ENCODE data around the gene CDK19.
"Not testable (repeated sequence)": the region's sequence is repeated elsewhere in the genome, so short reads cannot be mapped to it uniquely, and the experiment has no call there.

CDK19 gene

DNA sequence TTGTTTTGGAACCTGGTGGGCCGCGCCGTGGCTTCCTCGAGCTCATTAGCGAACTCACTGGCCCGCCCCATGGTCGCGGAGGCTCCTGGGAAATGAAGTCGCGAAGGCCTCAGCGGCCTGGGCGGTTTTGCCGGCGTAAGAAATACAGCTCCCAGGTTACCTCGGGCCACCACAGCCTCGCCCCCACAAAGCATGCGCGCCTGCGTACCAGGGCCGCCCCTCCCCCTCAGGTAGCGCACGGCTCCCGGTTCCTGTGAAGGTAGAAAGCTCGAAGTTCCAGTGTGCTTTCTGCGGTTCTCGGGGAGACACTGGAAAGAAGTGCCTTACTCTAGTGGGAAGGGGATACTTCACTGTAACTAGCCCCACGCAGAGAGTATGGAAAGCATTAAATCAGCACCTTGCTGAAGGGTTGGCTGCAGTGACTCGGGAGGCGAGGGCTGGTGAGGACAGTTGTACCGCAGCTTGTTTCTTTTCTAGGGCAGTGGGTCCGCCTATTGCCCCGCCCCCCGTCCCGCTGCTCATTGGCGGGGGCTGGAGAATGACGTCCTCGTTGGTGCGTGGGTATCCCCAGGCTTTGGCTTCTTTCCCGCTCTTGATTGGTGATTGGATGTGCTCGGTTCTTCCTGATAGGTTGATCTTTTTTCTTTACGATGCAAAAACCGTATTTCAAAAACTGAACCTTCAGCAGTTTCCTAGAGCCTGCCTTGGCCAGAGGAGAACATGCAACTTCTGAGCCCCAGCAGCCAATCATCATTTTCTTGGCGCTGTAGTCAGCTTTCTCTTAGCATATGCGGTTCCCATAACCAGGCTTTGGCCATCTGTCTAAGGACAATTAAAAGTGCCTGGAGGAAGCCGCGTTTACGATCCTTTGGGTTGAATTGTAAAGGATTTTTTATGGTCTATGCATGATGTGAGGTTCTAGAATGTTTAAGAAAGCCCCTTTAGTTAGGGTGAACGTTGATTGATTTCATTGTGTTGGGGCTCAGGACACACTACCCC is at the start of gene CDK19:
TSS of gene CDK19 (minus strand) at position 59 of the 999 bp plus-strand sequence. CDS start 333 bp downstream, outside the sequence.
- DNase-seq, result peak; percentile 98

DNA sequence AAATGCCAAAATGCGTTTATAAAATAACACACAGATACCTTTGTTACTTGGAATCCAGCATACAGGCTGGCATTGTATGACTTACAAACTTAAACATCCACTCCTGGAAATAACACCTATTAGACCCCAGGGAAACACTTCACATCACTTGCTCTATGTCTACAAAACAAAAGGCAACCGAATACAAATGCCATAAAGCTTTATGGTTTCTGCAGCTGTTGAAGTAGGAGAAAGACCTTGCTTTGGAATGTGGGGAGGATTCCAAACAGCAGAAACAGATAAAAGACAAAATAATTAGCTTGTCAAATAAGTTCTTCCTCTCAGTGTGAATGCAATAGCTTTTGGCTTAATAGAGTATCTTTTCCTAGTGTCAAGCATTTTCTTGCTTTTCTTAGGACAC is 49.6 kb upstream of the CDK19 start:
- DNase-seq, result no peak

DNA sequence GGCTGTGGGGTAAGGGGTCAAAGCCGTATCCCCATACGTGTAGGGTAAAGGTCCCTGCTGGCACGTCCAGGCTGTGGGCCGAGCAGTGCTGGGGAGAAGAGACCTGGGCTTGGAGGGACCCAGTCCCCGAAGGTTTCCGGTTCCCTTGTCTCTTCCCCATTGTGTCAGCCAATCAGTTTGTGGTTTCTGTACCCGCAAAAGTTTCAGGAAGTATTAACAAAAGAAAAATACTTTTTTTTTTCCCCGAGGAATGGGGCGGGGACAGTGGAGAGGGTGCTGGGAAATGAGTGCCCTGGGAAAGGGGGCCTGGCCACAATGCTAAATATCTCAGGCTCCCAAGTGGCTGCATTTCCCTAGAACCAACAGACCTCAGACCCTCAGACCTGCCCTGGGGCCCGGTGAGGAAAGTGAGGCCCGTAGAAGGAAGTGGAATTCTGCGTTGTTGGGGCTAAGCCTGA is 44.1 kb upstream of the CDK19 start:
- no peak for DNase-seq

DNA sequence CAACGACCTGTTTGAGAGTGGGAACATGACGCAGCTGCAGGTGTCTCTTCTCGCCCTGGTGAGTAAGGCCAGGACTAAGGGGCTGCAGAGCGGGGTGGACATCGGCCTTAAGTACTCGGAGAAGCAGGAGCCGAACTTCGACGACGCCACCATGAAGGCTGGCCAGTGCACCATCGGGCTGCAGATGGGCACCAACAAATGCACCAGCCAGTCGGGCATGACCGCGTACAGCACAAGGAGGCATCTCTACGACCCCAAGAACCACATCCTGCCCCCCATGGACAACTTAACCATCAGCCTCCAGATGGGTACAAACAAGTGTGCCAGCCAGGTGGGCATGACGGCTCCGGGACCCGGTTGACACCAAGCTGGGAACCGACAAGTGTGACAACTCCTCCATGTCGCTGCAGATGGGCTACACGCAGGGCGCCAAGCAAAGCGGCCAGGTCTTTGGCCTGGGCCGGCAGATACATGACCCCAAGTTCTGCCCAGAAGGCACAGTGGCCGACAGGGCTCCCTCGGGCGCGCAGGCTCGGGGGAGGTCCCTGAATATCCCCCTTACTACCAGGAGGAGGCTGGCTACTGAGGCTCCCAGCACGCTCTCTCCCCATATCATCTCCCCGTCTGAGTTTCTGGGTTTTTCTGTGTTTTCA is 43.4 kb upstream of the CDK19 start:
- DNase-seq, result no peak

DNA sequence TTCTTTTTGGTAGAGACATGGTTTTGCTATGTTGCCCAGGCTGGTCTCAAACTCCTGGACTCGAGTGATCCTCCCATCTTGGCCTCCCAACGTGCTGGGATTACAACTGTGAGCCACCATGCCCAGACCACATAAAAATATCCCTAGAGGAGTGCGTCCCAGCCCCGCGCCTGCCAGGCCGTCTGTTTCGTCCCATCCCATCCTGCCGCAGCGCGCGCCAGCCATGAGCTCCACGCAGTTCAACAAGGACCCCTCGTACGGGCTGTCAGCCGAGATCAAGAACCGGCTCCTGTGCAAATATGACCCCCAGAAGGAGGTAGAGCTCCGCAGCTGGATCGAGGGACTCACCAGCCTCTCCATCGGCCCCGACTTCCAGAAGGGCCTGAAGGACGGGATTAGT is 42.7 kb upstream of the CDK19 start:
- no peak for DNase-seq

DNA sequence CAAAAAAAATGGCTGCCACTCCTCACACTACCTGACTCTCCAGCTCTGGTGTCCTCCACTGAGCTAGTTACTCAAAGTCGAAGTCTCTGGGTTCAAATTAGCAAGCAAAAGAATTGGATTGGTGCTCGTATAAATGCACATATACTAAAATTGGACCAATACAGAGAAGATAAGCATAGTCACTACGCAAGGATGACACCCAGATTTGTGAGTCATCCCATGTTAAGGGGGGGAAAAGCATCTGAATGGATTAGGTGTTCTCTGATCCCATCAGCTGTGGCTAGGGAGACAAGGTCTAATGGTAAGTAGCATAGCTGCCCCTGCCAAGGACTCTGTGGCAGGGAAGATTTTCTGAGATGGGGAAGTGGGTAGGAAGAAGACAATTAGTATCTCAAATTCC is 41.0 kb upstream of the CDK19 start:
- no peak for DNase-seq

DNA sequence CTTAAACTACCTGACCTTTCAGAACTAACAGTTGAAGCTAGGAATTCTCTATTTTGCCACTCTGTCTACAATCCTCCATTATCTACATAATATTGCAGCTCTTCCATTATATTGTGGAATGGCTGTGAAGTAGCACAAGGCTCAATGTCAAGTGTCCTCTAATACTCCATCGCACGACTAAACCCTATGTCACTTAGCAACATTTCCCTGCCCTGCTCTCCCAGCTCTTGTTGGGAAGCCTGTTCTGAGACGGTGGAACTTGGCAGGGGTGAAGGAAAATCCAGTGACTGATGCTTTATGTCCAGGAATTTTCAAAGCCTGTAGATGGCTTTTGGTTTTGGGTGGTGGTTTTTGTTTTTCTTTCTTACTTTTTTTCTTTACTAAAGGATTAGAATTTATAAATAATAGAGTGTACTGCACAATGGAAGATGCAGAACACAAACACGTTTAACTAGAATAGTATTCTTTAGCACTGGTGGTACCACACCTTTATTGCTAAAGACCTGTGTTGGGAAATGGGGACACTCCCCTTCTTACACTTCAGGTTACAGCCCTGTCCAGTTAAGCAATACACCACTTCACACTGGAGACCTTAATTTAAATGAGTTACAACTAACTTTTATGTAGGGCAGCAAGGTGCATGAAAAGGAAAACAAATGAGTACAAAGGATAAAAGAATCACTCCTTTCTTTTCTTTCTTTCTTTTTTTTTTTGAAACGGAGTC is 38.6 kb upstream of the CDK19 start:
- no peak for DNase-seq

DNA sequence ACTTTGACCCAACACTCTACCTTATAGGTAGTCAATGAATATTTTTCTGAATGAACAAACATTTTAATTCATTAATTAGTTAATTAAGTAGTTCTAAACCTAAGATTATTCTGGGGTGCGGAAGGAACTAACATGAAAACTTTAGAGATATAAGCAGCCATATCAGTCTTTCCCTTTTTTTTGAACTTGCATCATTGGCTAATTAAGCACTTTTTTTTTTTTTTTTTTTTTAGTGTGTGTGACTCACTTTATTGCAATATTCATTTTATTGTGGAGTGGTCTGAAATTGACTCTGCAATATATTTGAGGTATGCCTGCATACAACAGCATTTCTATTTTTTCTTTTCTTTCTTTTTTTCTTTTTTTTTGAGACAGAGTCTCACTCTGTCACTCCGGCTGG is 37.5 kb upstream of the CDK19 start:
- DNase-seq, result no peak

DNA sequence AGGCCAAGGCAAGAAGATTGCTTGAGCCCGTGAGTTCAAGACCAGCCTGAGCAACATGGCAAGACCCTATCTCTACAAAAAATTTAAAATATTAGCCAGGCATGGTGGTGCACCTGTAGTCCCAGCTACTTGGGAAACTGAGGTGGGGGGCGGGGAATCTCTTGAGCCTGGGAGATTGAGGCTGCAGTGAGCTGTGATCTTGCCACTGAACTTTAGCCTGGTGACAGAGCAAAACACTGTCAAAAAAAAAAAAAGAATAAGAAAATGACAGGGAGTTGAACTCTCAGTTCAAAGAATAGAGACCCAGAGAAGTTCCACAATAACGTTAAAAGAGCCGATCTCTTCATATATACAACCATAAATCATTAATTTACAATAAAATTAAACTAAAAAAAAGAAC is 34.5 kb upstream of the CDK19 start:
- DNase-seq, result no peak

DNA sequence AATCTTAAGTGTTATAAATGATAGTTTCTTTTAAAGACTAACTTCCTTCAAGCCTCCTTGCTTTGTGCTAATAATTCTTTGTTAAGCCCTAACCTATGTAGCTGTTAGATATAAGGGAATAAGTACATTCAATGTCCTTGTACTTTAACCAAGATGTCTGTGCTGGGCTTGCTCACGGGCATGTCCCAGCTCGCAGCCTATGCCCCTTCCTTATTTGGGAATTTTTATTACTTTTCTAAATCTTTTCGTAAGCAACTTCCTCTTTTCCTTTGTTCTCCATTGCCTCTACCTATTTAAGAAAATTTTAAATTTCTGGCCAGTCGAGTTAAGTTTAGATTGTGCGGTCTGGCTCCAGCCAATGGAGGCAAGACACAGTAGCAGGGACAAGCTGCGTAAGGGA is 26.0 kb upstream of the CDK19 start:
- no peak for DNase-seq

DNA sequence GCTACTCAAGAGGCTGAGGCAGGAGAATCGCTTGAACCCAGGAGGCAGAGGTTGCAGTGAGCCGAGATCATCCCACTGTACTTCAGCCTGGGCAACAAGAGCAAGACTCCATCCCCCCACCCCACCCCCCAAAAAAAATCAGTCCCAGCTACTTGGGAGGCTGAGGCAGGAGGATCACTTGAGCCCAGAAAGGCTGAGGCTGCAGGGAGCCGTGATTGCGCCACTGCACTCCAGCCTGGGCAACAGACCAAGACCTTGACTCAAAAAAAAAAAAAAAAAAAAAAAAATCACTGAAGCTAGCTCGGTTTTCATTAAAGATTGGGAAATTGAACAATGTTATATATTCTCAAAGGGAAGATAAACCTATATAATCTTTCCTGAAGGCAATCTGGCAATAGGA is 20.5 kb upstream of the CDK19 start:
- not testable (repeated sequence) for DNase-seq

DNA sequence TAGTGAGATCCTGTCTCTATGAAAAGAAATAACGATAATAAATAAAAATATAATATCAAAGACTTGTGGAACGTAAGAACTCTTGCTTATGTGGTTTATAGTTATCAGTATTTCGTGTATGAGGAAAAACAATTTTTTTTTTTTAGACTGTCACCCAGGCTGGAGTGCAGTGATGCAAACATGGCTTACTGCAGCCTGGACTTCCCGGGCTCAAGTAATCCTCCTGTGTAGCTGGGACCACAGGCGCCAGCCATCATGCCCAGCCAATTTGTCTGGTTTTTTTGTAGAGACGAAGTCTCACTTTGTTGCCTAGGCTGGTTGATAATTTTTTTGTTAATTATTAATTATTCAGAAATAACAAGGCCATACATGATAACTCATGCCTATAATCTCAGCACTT is 18.6 kb upstream of the CDK19 start:
- DNase-seq, result no peak

DNA sequence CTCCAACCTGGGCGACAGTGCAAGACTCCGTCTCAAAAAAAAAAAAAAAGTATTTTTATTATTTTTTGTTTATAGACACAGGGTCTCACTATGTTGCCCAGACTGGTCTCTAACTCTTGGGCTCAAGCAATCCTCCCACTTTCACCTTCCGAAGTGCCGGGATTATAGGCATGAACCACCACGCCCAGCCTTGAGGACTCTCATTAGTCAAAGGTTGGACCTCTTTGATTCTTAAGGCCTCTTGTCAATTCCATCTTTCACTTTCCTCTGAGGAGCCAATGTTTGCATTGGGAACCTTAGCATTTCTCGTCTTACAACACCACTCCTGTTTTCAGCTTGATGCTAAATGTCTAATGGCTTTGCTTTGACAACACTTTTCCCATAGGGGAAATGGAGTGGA is 16.1 kb upstream of the CDK19 start:
- no peak for DNase-seq

DNA sequence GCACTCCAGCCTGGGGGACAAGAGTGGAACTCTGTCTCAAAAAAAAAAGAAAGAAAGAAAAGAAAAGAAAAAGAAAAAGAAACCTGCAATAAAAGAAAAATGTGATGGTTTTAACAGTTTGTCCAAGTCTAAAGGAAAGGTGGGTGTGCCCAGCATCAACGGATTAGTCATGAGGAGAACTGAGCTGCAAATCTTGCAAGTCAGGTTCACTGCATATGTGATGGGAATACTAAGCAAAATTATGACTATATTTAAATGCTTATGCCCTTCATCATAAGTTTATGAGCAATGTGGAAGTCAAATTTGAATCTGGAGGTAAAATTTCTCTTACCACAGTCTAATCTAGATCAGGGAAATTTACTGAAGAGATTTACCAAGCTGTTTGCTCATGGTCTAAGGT is 13.1 kb upstream of the CDK19 start:
- DNase-seq, result no peak

DNA sequence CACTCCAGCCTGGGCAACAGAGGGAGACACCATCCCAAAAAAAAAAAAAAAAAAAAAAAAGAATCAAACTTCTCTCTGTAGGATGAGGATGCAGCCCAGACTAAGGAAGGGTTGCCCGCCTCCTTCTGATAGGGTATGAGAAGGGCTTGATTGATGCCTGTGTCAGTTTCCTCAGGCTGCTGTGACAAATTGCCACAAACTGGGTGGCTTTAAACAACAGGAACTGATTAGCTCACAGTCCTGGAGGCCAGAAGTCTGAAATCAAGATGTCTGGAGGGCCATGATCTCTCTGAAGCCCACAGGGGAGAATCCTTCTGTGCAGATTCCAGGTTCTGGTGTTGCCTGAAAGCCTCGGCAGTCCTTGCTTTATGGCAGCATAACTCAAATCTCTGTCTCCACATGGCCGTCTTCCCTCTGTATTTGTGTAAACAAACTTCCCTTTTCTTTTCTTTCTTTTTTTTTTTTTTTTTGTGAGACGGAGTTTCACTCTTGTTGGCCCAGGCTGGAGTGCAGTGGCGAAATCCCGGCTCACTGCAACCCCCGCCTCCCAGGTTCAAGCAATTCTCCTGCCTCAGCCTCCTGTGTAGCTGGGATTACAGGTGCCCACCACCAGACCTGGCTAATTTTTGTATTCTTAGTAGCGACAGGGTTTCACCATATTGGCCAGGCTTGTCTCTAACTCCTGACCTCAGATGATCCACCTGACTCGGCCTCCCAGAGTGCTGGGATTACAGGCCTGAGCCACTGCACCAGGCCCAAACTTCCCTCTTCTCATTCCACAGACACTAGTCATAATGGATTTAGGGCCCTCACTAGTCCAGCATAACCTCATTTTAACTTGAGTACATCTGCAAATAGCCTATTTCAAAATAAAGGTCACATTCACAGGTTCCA is 11.2 kb upstream of the CDK19 start:
- DNase-seq, result no peak

DNA sequence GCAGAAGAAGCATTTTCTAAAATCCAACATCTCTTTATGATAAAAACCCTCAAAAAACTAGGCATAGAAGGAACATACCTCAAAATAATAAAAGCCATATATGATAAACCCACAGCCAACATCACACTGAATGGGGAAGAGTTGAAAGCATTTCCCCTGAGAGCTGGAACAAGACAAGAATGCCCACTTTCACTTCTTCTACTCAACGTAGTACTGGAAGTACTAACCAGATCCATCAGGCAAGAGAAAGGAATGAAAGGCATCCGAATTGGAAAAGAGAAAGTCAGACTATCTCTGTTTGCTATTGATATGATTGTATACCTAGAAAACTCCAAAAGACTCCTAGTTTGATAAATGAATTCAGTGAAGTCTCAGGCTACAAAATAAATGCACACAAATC is 7.9 kb upstream of the CDK19 start:
- no peak for DNase-seq

DNA sequence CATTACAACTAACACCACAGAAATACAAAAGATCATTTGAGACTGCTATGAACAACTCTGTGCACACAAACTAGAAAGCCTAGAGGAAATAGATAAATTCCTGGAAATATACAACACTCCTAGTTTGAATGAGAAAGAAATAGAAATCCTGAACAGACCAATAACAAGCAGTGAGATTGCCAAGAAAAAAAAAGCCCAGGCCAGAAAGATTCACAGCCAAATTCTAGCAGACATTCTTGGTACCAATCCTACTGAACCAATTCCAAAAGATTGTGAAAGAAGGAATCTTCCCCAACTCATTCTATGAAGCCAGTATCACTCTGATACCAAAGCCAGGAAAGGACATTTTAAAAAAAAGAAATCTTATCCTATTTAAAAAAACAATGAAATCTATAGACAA is 7.0 kb upstream of the CDK19 start:
- DNase-seq, result no peak

DNA sequence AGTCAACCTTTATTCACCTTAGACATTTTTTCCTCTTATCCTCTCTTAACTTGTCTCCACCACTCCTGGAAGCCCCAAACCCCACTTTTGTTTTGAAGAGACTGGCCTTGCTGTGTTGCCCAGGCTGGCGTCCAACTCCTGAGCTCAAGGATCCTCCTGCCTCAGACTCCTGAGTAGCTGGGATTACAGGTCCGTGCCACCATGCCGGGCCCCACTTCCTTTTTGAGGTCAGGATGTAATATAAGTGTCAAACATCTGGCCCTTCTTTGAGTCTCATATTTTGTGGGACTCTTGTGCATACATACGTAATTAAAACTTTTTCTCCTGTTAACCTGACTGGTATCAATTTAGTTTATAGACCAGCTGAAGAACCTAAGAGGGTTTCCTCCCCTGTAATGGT is 1.4 kb upstream of the CDK19 start:
- no peak for DNase-seq

DNA sequence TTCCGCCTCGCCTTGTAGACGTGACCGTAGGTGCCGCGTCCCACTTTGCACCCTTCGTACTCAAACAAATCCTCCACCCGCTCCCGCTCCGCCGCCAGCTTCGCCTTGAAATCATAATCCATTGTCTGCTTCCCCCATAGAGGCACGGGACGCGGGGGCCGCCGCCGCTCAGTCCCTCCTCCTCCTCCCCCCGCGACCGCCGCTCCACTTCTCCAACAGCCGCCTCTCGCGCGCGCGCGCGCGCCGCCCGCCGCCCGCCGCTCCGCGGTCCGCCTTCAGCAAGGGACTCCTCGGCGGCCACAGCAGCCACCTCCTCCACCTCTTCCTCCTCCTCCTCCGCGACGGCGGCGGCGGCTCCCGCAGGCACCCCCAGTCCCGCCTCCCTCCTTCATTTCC is 256 bp downstream of the CDK19 start:
- no peak for DNase-seq

DNA sequence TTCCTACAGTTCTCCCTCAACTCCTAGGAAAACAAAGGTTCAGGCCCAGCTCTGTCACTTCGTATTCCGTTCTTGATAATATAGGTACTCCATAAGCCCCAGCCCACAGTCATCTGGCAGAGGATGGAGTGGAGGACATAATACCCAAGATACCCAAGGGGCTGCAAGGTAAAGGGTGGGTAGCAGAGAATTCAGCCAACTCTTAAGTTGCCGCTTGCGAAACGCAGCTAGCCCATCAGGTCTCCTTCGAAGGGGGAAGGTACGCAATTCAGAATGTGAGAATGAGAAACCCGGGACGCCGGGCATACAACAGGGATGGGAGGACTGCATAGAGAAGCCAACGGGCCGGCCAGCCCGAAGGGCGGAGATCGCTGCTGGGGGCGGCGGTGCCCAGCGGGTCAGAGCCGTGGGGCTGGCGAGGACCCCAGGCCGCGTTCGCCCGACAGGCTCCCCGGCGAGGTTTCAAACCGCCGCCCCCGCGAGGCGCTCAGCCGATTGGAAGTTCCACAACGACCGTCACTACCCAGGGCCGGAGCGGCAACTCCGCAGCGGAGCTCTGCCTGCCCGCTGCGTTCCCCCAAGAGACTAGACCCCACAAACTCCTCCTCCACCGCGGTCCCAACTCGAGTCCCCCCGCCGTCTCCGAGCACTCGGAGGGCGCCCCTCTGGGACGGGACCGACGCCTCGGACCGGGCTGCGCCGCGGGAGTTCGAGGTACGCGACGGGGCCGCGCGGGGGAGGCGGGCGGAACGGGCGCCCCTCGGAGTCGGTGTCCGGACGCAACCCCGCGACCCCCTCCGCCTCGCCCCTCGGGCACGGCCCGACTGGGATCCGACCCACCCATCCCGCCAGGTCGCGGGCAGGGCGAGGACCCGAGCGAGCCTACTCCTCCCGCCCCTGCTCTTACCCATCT is 911 bp downstream of the CDK19 start:
- DNase-seq, result peak; percentile 45

Data from activated CD4-positive, alpha-beta T cell treated with anti-CD3 and anti-CD28 coated beads, Interleukin-2, amount 50 U/mL, for 1 hour (primary cell).